HEK293T (cell line): Measurements from ENCODE around the gene SLK.

Source experiments
- CTCF ChIA-PET: fragments of 350-600 bp; formaldehyde crosslinking; extraction: SDS; loops from one replicate; lab custom pipeline; 2021; ENCODE audit warnings: antibody characterized with exemption, inconsistent platforms; lab: Yijun Ruan, JAX
- POLR2A ChIA-PET: fragments of 350-600 bp; formaldehyde crosslinking; extraction: SDS; loops from one replicate; lab custom pipeline; 2020; ENCODE audit warnings: antibody characterized with exemption, inconsistent platforms; lab: Yijun Ruan, JAX
- DNase-seq: peaks from one replicate; pipeline ENCODE4 v3.0.0; 2012; ENCODE audit warnings: mixed read lengths; ENCODE audit errors: extremely low spot score
- ARNT ChIP-seq: fragments of 450-650 bp; IDR thresholded peaks from 2 replicates; pipeline ENCODE4 v1.6.1; 2017; ENCODE audit warnings: mild to moderate bottlenecking
- BHLHE40 ChIP-seq: fragments of 450-650 bp; IDR thresholded peaks from 2 replicates; pipeline ENCODE4 v1.6.1; 2016; ENCODE audit warnings: mild to moderate bottlenecking, moderate library complexity, borderline replicate concordance
- CTBP1 ChIP-seq: fragments of 450-650 bp; IDR thresholded peaks from 2 replicates; pipeline ENCODE4 v1.6.1; 2016; ENCODE audit warnings: borderline replicate concordance
- ELF4 ChIP-seq: fragments of 450-650 bp; IDR thresholded peaks from 2 replicates; pipeline ENCODE4 v1.6.1; 2017; ENCODE audit warnings: antibody characterized with exemption
- FOXA1 ChIP-seq: fragments of 450-650 bp; IDR thresholded peaks from 2 replicates; pipeline ENCODE4 v1.6.1; 2016; ENCODE audit warnings: mild to moderate bottlenecking
- FOXK2 ChIP-seq: fragments of 450-650 bp; IDR thresholded peaks from 2 replicates; pipeline ENCODE4 v1.6.1; 2016; ENCODE audit warnings: mild to moderate bottlenecking
- FOXM1 ChIP-seq: fragments of 450-650 bp; IDR thresholded peaks from 2 replicates; pipeline ENCODE4 v1.6.1; 2017; ENCODE audit warnings: mild to moderate bottlenecking, borderline replicate concordance
- HDGF ChIP-seq: fragments of 450-650 bp; IDR thresholded peaks from 2 replicates; pipeline ENCODE4 v1.6.1; 2017; ENCODE audit warnings: antibody characterized with exemption, borderline replicate concordance
- L3MBTL2 ChIP-seq: fragments of 450-650 bp; conservative IDR thresholded peaks from 2 replicates; pipeline ENCODE4 v1.6.1; 2016; ENCODE audit warnings: mild to moderate bottlenecking
- LEF1 ChIP-seq: fragments of 450-650 bp; IDR thresholded peaks from 2 replicates; pipeline ENCODE4 v1.6.1; 2017; ENCODE audit warnings: mild to moderate bottlenecking, borderline replicate concordance
- NFRKB ChIP-seq: fragments of 450-650 bp; IDR thresholded peaks from 2 replicates; pipeline ENCODE4 v1.6.1; 2016; ENCODE audit warnings: mild to moderate bottlenecking, moderate library complexity
- PKNOX1 ChIP-seq: fragments of 450-650 bp; IDR thresholded peaks from 2 replicates; pipeline ENCODE4 v1.6.1; 2016
- SP1 ChIP-seq: fragments of 450-650 bp; IDR thresholded peaks from 2 replicates; pipeline ENCODE4 v1.6.1; 2017
- SUZ12 ChIP-seq: fragments of 450-650 bp; IDR thresholded peaks from 2 replicates; pipeline ENCODE4 v1.6.1; 2016; ENCODE audit warnings: mild to moderate bottlenecking
- TARDBP ChIP-seq: fragments of 450-650 bp; IDR thresholded peaks from 2 replicates; pipeline ENCODE4 v1.6.1; 2016
- ZNF384 ChIP-seq: fragments of 450-650 bp; IDR thresholded peaks from 2 replicates; pipeline ENCODE4 v1.6.1; 2016

The SLK gene

GRCh38 chr10:104028146-104028545 is 61.2 kb downstream of the SLK start:
- CTCF ChIA-PET: interaction anchor here (0.9 to 1.0 kb wide), 2 partner anchors 9 kb away, joined by 3 read pairs; no protein-coding TSS in a partner anchor
- TF ChIP-seq SP1 (no peak), BHLHE40 (no peak), NFRKB (no peak), FOXM1 (no peak), HDGF (no peak), FOXK2 (no peak), L3MBTL2 (no peak), PKNOX1 (no peak), ELF4 (no peak), TARDBP (no peak), SUZ12 (no peak), ZNF384 (no peak), FOXA1 (no peak), LEF1 (no peak), ARNT (no peak)
- POLR2A ChIA-PET: interaction anchor here (0.5 kb wide), 1 partner anchor 16 kb away, joined by 3 read pairs; no protein-coding TSS in a partner anchor

GRCh38 chr10:104028823-104029520 is 62.0 kb downstream of the SLK start:
- TF ChIP-seq LEF1 (no peak), ARNT (no peak), HDGF (no peak), CTBP1 (no peak), SP1 (no peak), SUZ12 (no peak), TARDBP (no peak), ZNF384 (no peak), BHLHE40 (no peak), ELF4 (no peak), L3MBTL2 (no peak), FOXA1 (no peak), FOXK2 (no peak), FOXM1 (no peak)
- POLR2A ChIA-PET: interaction anchor here (0.5 kb wide), 1 partner anchor 17 kb away, joined by 3 read pairs; no protein-coding TSS in a partner anchor
- CTCF ChIA-PET: interaction anchor here (0.9 to 1.0 kb wide), 2 partner anchors 9 to 10 kb away, joined by 3 read pairs; no protein-coding TSS in a partner anchor
- no peak for DNase-seq

More at GRCh38 chr10:104028146-104028545, 61.2 kb downstream of the SLK start:
- DNase-seq: peak; percentile 73

- CTCF ChIA-PET: no interaction called here
- POLR2A ChIA-PET: no interaction called here
- TF ChIP-seq ELF4 (no peak), L3MBTL2 (no peak), PKNOX1 (no peak), LEF1 (no peak), FOXA1 (no peak), TARDBP (no peak), FOXK2 (no peak), ZNF384 (no peak), SUZ12 (no peak), CTBP1 (no peak), BHLHE40 (no peak), NFRKB (no peak), HDGF (no peak), ARNT (no peak), SP1 (no peak)
These were observed 62.6 kb downstream of the SLK start for GRCh38 chr10:104029521-104029860.

GRCh38 chr10:104031631-104032030 is 64.7 kb downstream of the SLK start:
- TF ChIP-seq NFRKB (no peak), FOXM1 (no peak), ELF4 (no peak), SUZ12 (no peak), CTBP1 (no peak), HDGF (no peak), FOXK2 (no peak)
- CTCF ChIA-PET: no interaction called here
- POLR2A ChIA-PET: no interaction called here

More at GRCh38 chr10:104029521-104029860, 62.6 kb downstream of the SLK start:
- DNase-seq: no peak

GRCh38 chr10:104032144-104032775 is 65.3 kb downstream of the SLK start:
- TF ChIP-seq SP1 (no peak), ELF4 (no peak), FOXA1 (no peak), PKNOX1 (no peak), CTBP1 (no peak), HDGF (no peak), SUZ12 (no peak), BHLHE40 (no peak), LEF1 (no peak), L3MBTL2 (no peak), TARDBP (no peak)
- no peak for DNase-seq
- ChIA-PET POLR2A (no interaction called here), CTCF (no interaction called here)

More at GRCh38 chr10:104031631-104032030, 64.7 kb downstream of the SLK start:
- DNase-seq: no peak
